K562 (cell line): ENCODE results near the gene GLTPD2. TPM values are rescaled to one million over a fixed set of nuclear protein-coding genes. Genes with fewer than 3 reads are reported as not detected.
A peak's percentile ranks its signal among the peaks of the same experiment; 100 is the strongest.

Experiments used
- ATAC-seq: fragments of 200-7000 bp; cut with Tn5 transposase; 3 replicates; pipeline ENCODE4 v1.9.1; 2020; ENCODE audit warnings: moderate library complexity
- BruUV-seq: library from RNA; stranded (reverse); fragments of 400-500 nt; replicated peaks from 2 replicates; lab custom pipeline; 2021; lab: Mats Ljungman, UMichigan
- CTCF ChIA-PET: fragments of 300-600 bp; formaldehyde crosslinking; extraction: SDS; loops from one replicate; lab custom pipeline; 2021; ENCODE audit warnings: low intra/inter-chr PET ratio; lab: Yijun Ruan, JAX
- POLR2A ChIA-PET: fragments of 300-600, 350-650 bp; sonication (Branson Sonifier 250); formaldehyde crosslinking; extraction: SDS; loops from one replicate; lab custom pipeline; 2021; ENCODE audit warnings: antibody characterized with exemption, inconsistent platforms; lab: Yijun Ruan, JAX
- DNase-seq, 4 experiments: peaks; one replicate each; pipeline versions ENCODE4 v3.0.0 to v3.0.0-alpha.2; 2011 to 2018; ENCODE audit warnings: low spot score in 3 of 4, mixed read lengths in 3 of 4; ENCODE audit errors: extremely low read depth in 1 of 4
- FAIRE-seq: peaks from 2 replicates; lab custom pipeline; 2011; peaks lifted over from hg19 to GRCh38; lab: Jason Lieb, UNC
- H2AFZ ChIP-seq: 2 replicates; pipeline ENCODE4 v1.6.0; 2011; ENCODE audit warnings: low read depth, low read length, control low read depth, inconsistent platforms
- H3K27ac ChIP-seq: fragments of 200-600 bp; 3 replicates; pipeline ENCODE4 v1.8.0; 2011; ENCODE audit warnings: low read depth, mild to moderate bottlenecking, control low read depth, inconsistent platforms, low read length, moderate library complexity, mixed read lengths; ENCODE audit errors: extremely low read depth
- H3K27me3 ChIP-seq, 2 experiments: fragments of 300-600 bp in 1 of 2; 2 replicates in 1 of 2; 3 replicates in 1 of 2; pipeline versions ENCODE4 v1.6.0 to v1.8.0; 2011; ENCODE audit warnings: inconsistent platforms in 2 of 2, low read length in 2 of 2, mild to moderate bottlenecking in 1 of 2, mixed read lengths in 1 of 2, moderate library complexity in 1 of 2; ENCODE audit not compliant: control insufficient read depth in 2 of 2, insufficient read depth in 2 of 2
- H3K36me3 ChIP-seq: fragments of 300-600 bp; 3 replicates; pipeline ENCODE4 v1.8.0; 2011; ENCODE audit warnings: mild to moderate bottlenecking, low read length, inconsistent platforms; ENCODE audit not compliant: control insufficient read depth, insufficient read depth
- H3K4me1 ChIP-seq, 2 experiments: fragments of 200-600 bp in 1 of 2; replicated peaks in 1 of 2; 2 replicates in 1 of 2; 3 replicates in 1 of 2; pipeline versions ENCODE4 v1.5.1 to v1.8.0; 2011; ENCODE audit warnings: inconsistent platforms in 2 of 2, low read length in 2 of 2, mild to moderate bottlenecking in 1 of 2, mixed read lengths in 1 of 2, moderate library complexity in 1 of 2; ENCODE audit not compliant: control insufficient read depth in 2 of 2, insufficient read depth in 2 of 2
- H3K4me2 ChIP-seq: 2 replicates; pipeline ENCODE4 v1.6.1; 2011; ENCODE audit warnings: low read length, control low read depth, inconsistent platforms, mixed read lengths; ENCODE audit not compliant: insufficient read depth
- H3K4me3 ChIP-seq: fragments of 200-600 bp; sonication (generic), shearing (Covaris generic); 2 replicates; pipeline ENCODE4 v1.5.1; 2016; ENCODE audit warnings: control low read depth, inconsistent platforms
- H3K79me2 ChIP-seq: fragments of 200-600 bp; 3 replicates; pipeline ENCODE4 v1.8.0; 2011; ENCODE audit warnings: low read length, inconsistent platforms; ENCODE audit not compliant: control insufficient read depth, insufficient read depth
- H3K9ac ChIP-seq, 2 experiments: 2 replicates each; pipeline versions ENCODE4 v1.6.0 to v1.6.1; 2011; ENCODE audit warnings: low read depth in 2 of 2, low read length in 2 of 2, control low read depth in 1 of 2, inconsistent platforms in 1 of 2, mild to moderate bottlenecking in 1 of 2, mixed read lengths in 1 of 2; ENCODE audit not compliant: insufficient read depth in 1 of 2
- H3K9me1 ChIP-seq: one replicate; pipeline ENCODE4 v1.6.0; 2011; ENCODE audit warnings: inconsistent platforms, mild to moderate bottlenecking, low read length, moderate library complexity; ENCODE audit not compliant: control insufficient read depth, insufficient read depth
- H3K9me3 ChIP-seq: replicated peaks from 2 replicates; pipeline ENCODE4 v1.5.1; 2011; ENCODE audit warnings: low read depth, low read length, inconsistent platforms; ENCODE audit not compliant: control insufficient read depth, insufficient read depth
- H4K20me1 ChIP-seq: replicated peaks from 2 replicates; pipeline ENCODE4 v1.6.1; 2011; ENCODE audit warnings: low read length, inconsistent platforms, mixed read lengths; ENCODE audit not compliant: control insufficient read depth, insufficient read depth
- ATF1 ChIP-seq, 2 experiments: fragments of 450-650 bp in 1 of 2; IDR thresholded peaks; 2 replicates each; pipeline ENCODE4 v1.6.1; 2016; ENCODE audit warnings: missing compliant biosample characterization in 1 of 2, missing genetic modification characterization in 1 of 2
- BCOR ChIP-seq: fragments of 450-650 bp; IDR thresholded peaks from 2 replicates; pipeline ENCODE4 v1.6.1; 2016
- ETV1 ChIP-seq: fragments of 450-650 bp; conservative IDR thresholded peaks from 2 replicates; pipeline ENCODE4 v1.6.1; 2016; ENCODE audit warnings: missing genetic modification characterization, control low read depth, low read depth, missing compliant biosample characterization
- FIP1L1 ChIP-seq: fragments of 200-400 bp; formaldehyde crosslinking; IDR thresholded peaks from 2 replicates; pipeline ENCODE4 v1.6.1; 2018; ENCODE audit warnings: mild to moderate bottlenecking, low read depth, low read length; ENCODE audit not compliant: poor library complexity, severe bottlenecking
- RAD21 ChIP-seq, 2 experiments: fragments of 250-450 bp in 1 of 2; fragments of 450-650 bp in 1 of 2; sonication (Bioruptor Pico) in 1 of 2; formaldehyde crosslinking in 1 of 2; IDR thresholded peaks in 1 of 2; conservative IDR thresholded peaks in 1 of 2; 2 replicates each; pipeline versions ENCODE4 v1.4.0 to v1.8.0; 2020 to 2022; ENCODE audit warnings: mild to moderate bottlenecking in 2 of 2, moderate library complexity in 1 of 2
- RCOR1 ChIP-seq, 2 experiments: IDR thresholded peaks; 2 replicates each; pipeline ENCODE4 v1.6.1; 2012; ENCODE audit warnings: low read depth in 2 of 2, low read length in 2 of 2, borderline replicate concordance in 1 of 2, improper control_type of control experiment in 1 of 2
- ZNF217 ChIP-seq: sonication (generic); formaldehyde crosslinking; IDR thresholded peaks from 2 replicates; pipeline ENCODE4 v1.8.0; 2022; ENCODE audit warnings: mild to moderate bottlenecking, missing genetic modification reagents
- WGBS: fragments of 100-300 bp; shearing (Covaris generic); methylation state at CpG from one replicate; pipeline ENCODE4 v1.1.6; 2016; ENCODE audit warnings: low coverage, mixed read lengths; ENCODE audit not compliant: insufficient coverage; ENCODE audit errors: missing lambda C conversion rate; 5-methylcytosine and 5-hydroxymethylcytosine counted together
- in situ Hi-C: fragments of 300-500 bp; cut with MboI; formaldehyde crosslinking; loops from 4 replicates; pipeline ENCODE4 v1.15.0; 2018; ENCODE audit warnings: inconsistent platforms, mixed read lengths
- intact Hi-C: fragments of 100-400 bp; cut with micrococcal nuclease; formaldehyde crosslinking; loops from 2 replicates; pipeline ENCODE4 v1.14.2; 2022
- polyA plus RNA-seq, 8 experiments: library from polyadenylated mRNA; depleted of rRNA in 4 of 8; stranded (reverse) in 5 of 8; unstranded in 3 of 8; fragments of >200 nt; fragmentation: Nextera tagmentation in 2 of 8; fragmentation: Illumina TruSeq in 1 of 8; extraction: Ambion mirVana in 2 of 8; extraction: Trizol in 1 of 8; gene quantifications; 2 replicates each; pipeline versions ENCODE4 v1.2.1 to v1.2.3, GENCODE V29; 2011 to 2014; ENCODE audit warnings: inconsistent platforms in 1 of 8, missing spikeins in 1 of 8
- total RNA-seq, 7 experiments: library from RNA; depleted of rRNA in 6 of 7; stranded (reverse); fragments of >200 nt in 6 of 7; fragmentation: Illumina TruSeq in 2 of 7; extraction: Trizol in 2 of 7; gene quantifications; 2 replicates each; pipeline versions ENCODE4 v1.2.1 to v1.2.3, GENCODE V29; 2011 to 2021; ENCODE audit warnings: low replicate concordance in 1 of 7

Gene GLTPD2
- total and polyA plus RNA-seq, 9 of the 15 experiments (the other 6 are each of a cell fraction or from before 2014, with no cell fraction given): not detected

DNA sequence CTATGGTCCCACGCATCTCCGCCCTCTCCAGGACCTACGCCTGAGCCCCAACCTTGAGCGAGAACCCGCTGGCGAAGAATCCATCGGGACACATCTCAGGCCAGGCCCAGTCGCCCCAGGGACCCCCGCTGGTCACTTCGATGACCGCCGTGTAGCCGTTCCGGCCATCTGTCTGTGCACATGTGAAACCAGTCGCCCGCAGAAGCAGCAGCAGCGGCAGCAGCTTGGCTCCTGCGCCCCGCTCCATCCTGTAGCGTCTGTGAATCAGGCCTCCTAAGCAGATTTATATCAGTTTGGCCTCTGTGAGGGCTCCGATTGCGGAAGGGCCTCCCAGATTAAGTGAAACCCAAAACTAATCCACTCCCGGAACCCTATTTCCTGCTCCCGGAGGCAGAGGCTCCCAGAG is 2.7 kb upstream of the GLTPD2 start, which contains the start of gene VMO1:
VMO1 (minus strand) TSS at position 259 of the 406 bp plus-strand sequence; CDS start at position 247, 12 bp downstream.
- Histone ChIP-seq H2AFZ (no peak within 1 kb of the TSS), H3K9me1 (no peaks in the 10 kb centered on the region), H3K4me2 (no peak within 1 kb of the TSS), H3K4me1 (peaks cover 0 to 38% of the 10 kb centered on the region in 2 experiments; a peak in 3 of 5 replicates), H3K36me3 (no peaks in the 10 kb centered on the region), H3K79me2 (peaks cover 6% of the 10 kb centered on the region; the same call in 2 of the 3 replicates), H3K4me3 (no peak within 1 kb of the TSS), H3K27ac (no peak within 1 kb of the TSS), H3K27me3 (peaks cover 6 to 21% of the 10 kb centered on the region in 2 experiments; a peak in 3 of 5 replicates), H3K9me3 (no peaks in the 10 kb centered on the region), H4K20me1 (no peaks in the 10 kb centered on the region), H3K9ac (no peak within 1 kb of the TSS; a peak in 1 of 4 replicates)
- POLR2A ChIA-PET: no interaction called here
- in situ Hi-C loops: no loop called here
- CTCF ChIA-PET: interaction anchor here (1.2 kb wide), 1 partner anchor 103 kb away, joined by 5 read pairs; no protein-coding TSS in a partner anchor
- no peak for DNase-seq
- no TSS peak for BruUV-seq
- 25% methylated on average over 16 of the region's 24 CpGs for WGBS
- no peak for ATAC-seq
- TF ChIP-seq RAD21 (CRISPR knock-in tag; conservative IDR thresholded peaks at IDR 0.05 in 1 of 2, IDR thresholded peaks at IDR 0.05 in 1 of 2) (no peak), ETV1 (tag) (0 out of 2 replicates have a peak, but pooled peaks have one; percentile 10), RCOR1 (IDR thresholded peaks at IDR 0.05; ENCODE audit: borderline replicate concordance in 1 of 2, low read depth in 2 of 2, low read length in 2 of 2) (peak in 1 of 2 experiments; percentile 44; a peak in 1 of 4 replicates)
- no peak for FAIRE-seq
- intact Hi-C loops: loop anchor here (2.0 kb wide), 1 partner anchor 97 kb away; no protein-coding TSS in a partner anchor

- no peaks in the 10 kb centered on the region for H3K36me3 ChIP-seq
- ChIA-PET CTCF (interaction anchor here (1.2 kb wide), 1 partner anchor 103 kb away, joined by 5 read pairs; no protein-coding TSS in a partner anchor), POLR2A (interaction anchor here (0.6 kb wide), 1 partner anchor 16 kb away, joined by 4 read pairs; no protein-coding TSS in a partner anchor)
- no peak overlapping the region for H2AFZ ChIP-seq
- intact Hi-C loops (loop anchor here (2.0 kb wide), 1 partner anchor 96 kb away; no protein-coding TSS in a partner anchor), in situ Hi-C loops (no loop called here)
- H3K27ac ChIP-seq: no peak overlapping the region
- TF ChIP-seq ZNF217: no peak
- TF ChIP-seq FIP1L1: no peak
- TF ChIP-seq ATF1 (CRISPR knock-in tag; IDR thresholded peaks at IDR 0.05): no peak
- TF ChIP-seq ATF1 (tag; IDR thresholded peaks at IDR 0.05): no peak
- no peak for TF ChIP-seq BCOR
- H3K9me3 ChIP-seq: no peaks in the 10 kb centered on the region
- FAIRE-seq: no peak
- peaks cover 0 to 38% of the 10 kb centered on the region in 2 experiments; a peak in 3 of 5 replicates for H3K4me1 ChIP-seq
- no peak overlapping the region for H3K4me3 ChIP-seq
- H3K79me2 ChIP-seq: peaks cover 6% of the 10 kb centered on the region; the same call in 2 of the 3 replicates
- H3K27me3 ChIP-seq: peaks cover 6 to 21% of the 10 kb centered on the region in 2 experiments; a peak in 3 of 5 replicates
- H4K20me1 ChIP-seq: no peaks in the 10 kb centered on the region
- ATAC-seq: no peak
- 10% methylated on average over 6 of the region's 6 CpGs for WGBS
- no peaks in the 10 kb centered on the region for H3K9me1 ChIP-seq
- H3K4me2 ChIP-seq: no peak overlapping the region
- no TSS peak for BruUV-seq
- no peak overlapping the region for H3K9ac ChIP-seq
- no peak for DNase-seq
Observed at GRCh38 chr17:4786516-4786915, 2.2 kb upstream of the GLTPD2 start.
